T-helper 22 cell (primary cell): ENCODE results near the gene AMBRA1.
"Not testable (repeated sequence)": the region's sequence is repeated elsewhere in the genome, so short reads cannot be mapped to it uniquely, and the experiment has no call there.

Experiments
- DNase-seq: peaks from one replicate; pipeline ENCODE4 v3.0.0-alpha.2; 2020; ENCODE audit warnings: low read depth

AMBRA1 gene

GRCh38 chr11:46616551-46617133 is 22.8 kb upstream of the AMBRA1 start:
- DNase-seq, result no peak

- no peak for DNase-seq
Observed at GRCh38 chr11:46615756-46616155, 21.9 kb upstream of the AMBRA1 start.

GRCh38 chr11:46612326-46612725 is 18.5 kb upstream of the AMBRA1 start:
- no peak for DNase-seq

GRCh38 chr11:46611526-46612304 is 17.9 kb upstream of the AMBRA1 start:
- DNase-seq, result no peak

GRCh38 chr11:46609386-46609785 is 15.6 kb upstream of the AMBRA1 start:
- DNase-seq, result no peak

GRCh38 chr11:46607516-46607915 is 13.7 kb upstream of the AMBRA1 start:
- DNase-seq, result no peak

GRCh38 chr11:46604796-46605195 is 11.0 kb upstream of the AMBRA1 start:
- no peak for DNase-seq

- no peak for DNase-seq
Observed at GRCh38 chr11:46603704-46604308, 10.0 kb upstream of the AMBRA1 start.

- no peak for DNase-seq
Observed at GRCh38 chr11:46601129-46601528, 7.3 kb upstream of the AMBRA1 start.

- DNase-seq, result no peak
Observed at GRCh38 chr11:46600194-46600960, 6.6 kb upstream of the AMBRA1 start.

GRCh38 chr11:46599340-46600193 is 5.7 kb upstream of the AMBRA1 start:
- DNase-seq, result no peak

GRCh38 chr11:46597609-46598219 is 3.9 kb upstream of the AMBRA1 start:
- no peak for DNase-seq

- no peak for DNase-seq
Observed at GRCh38 chr11:46597155-46597554, 3.3 kb upstream of the AMBRA1 start.

GRCh38 chr11:46594785-46595184 is 962 bp upstream of the AMBRA1 start:
- DNase-seq, result no peak

GRCh38 chr11:46594374-46594700 is 514 bp upstream of the AMBRA1 start:
- no peak for DNase-seq

- no peak for DNase-seq
Observed at GRCh38 chr11:46590740-46591605, 2.9 kb downstream of the AMBRA1 start.

- no peak for DNase-seq
Observed at GRCh38 chr11:46588915-46589314, 4.9 kb downstream of the AMBRA1 start.

GRCh38 chr11:46588131-46588530 is 5.7 kb downstream of the AMBRA1 start:
- DNase-seq, result no peak

GRCh38 chr11:46583513-46583912 is 10.3 kb downstream of the AMBRA1 start:
- DNase-seq, result not testable (repeated sequence)

GRCh38 chr11:46582588-46582987 is 11.2 kb downstream of the AMBRA1 start:
- DNase-seq, result no peak
